WTC11 (cell line): ENCODE measurements around the gene SLC6A9. TPM values are rescaled to one million over a fixed set of nuclear protein-coding genes. Genes with fewer than 3 reads are reported as not detected.

ENCODE experiments used
- ATAC-seq: fragments of 200-7000 bp; cut with Tn5 transposase; 2 replicates; pipeline ENCODE4 v1.10.0; 2021; ENCODE audit warnings: mild to moderate bottlenecking, moderate library complexity
- CTCF ChIA-PET: fragments of 300-600 bp; sonication (Branson Sonifier 250); formaldehyde crosslinking; loops from one replicate; lab custom pipeline; 2021; ENCODE audit warnings: antibody characterized with exemption; lab: Charles Lee
- POLR2A ChIA-PET: fragments of 350-600 bp; sonication (Branson Sonifier 250); formaldehyde crosslinking; loops from one replicate; lab custom pipeline; 2021; ENCODE audit warnings: antibody characterized with exemption; lab: Charles Lee
- DNase-seq: peaks from one replicate; pipeline ENCODE4 v3.0.0; 2021; ENCODE audit warnings: low spot score
- H3K27ac Mint-ChIP-seq: 2 replicates; pipeline ENCODE4 v1.8.0; 2021; ENCODE audit warnings: mixed read lengths
- H3K27me3 Mint-ChIP-seq: 2 replicates; pipeline ENCODE4 v1.8.0; 2021; ENCODE audit warnings: low read depth, mild to moderate bottlenecking, moderate library complexity, mixed read lengths
- H3K36me3 Mint-ChIP-seq: 2 replicates; pipeline ENCODE4 v1.8.0; 2021; ENCODE audit warnings: mixed read lengths
- H3K4me1 Mint-ChIP-seq: 2 replicates; pipeline ENCODE4 v1.8.0; 2022; ENCODE audit warnings: mixed read lengths
- H3K4me3 Mint-ChIP-seq: 2 replicates; pipeline ENCODE4 v1.8.0; 2021; ENCODE audit warnings: mild to moderate bottlenecking, moderate library complexity, mixed read lengths
- H3K9me3 Mint-ChIP-seq: 2 replicates; pipeline ENCODE4 v1.8.0; 2021; ENCODE audit warnings: mixed read lengths
- ATF1 ChIP-seq: sonication (generic); formaldehyde crosslinking; IDR thresholded peaks from 2 replicates; pipeline ENCODE4 v1.8.1; 2023; ENCODE audit warnings: mild to moderate bottlenecking, moderate library complexity, missing genetic modification reagents
- CREM ChIP-seq: sonication (generic); formaldehyde crosslinking; IDR thresholded peaks from 2 replicates; pipeline ENCODE4 v1.8.1; 2022; ENCODE audit warnings: mild to moderate bottlenecking, missing genetic modification reagents, moderate library complexity
- CTCF ChIP-seq: fragments of 200-600 bp; IDR thresholded peaks from 2 replicates; pipeline ENCODE4 v1.8.0; 2022; ENCODE audit warnings: antibody characterized with exemption
- ESRRA ChIP-seq: sonication (generic); formaldehyde crosslinking; IDR thresholded peaks from 2 replicates; pipeline ENCODE4 v1.8.1; 2022; ENCODE audit warnings: mild to moderate bottlenecking, missing genetic modification reagents, borderline replicate concordance
- HMGA2 ChIP-seq: fragments of 250-450 bp; sonication (Bioruptor Pico); IDR thresholded peaks from 2 replicates; pipeline ENCODE4 v1.4.0; 2021; ENCODE audit warnings: mild to moderate bottlenecking, moderate library complexity
- IRF2 ChIP-seq: sonication (generic); formaldehyde crosslinking; IDR thresholded peaks from 2 replicates; pipeline ENCODE4 v1.8.0; 2022; ENCODE audit warnings: low read depth, missing genetic modification reagents, borderline replicate concordance
- NR2C2 ChIP-seq: sonication (generic); formaldehyde crosslinking; IDR thresholded peaks from 2 replicates; pipeline ENCODE4 v1.8.0; 2022; ENCODE audit warnings: mild to moderate bottlenecking, missing genetic modification reagents
- NR3C1 ChIP-seq: sonication (generic); formaldehyde crosslinking; conservative IDR thresholded peaks from 2 replicates; pipeline ENCODE4 v1.8.1; 2023; ENCODE audit warnings: low read depth, mild to moderate bottlenecking, missing genetic modification reagents
- PRRX2 ChIP-seq: fragments of 250-450 bp; sonication (Bioruptor Pico); IDR thresholded peaks from 2 replicates; pipeline ENCODE4 v1.8.0; 2021; ENCODE audit warnings: mild to moderate bottlenecking
- RORB ChIP-seq: fragments of 250-450 bp; sonication (Bioruptor Pico); IDR thresholded peaks from 2 replicates; pipeline ENCODE4 v1.9.0; 2021; ENCODE audit warnings: mild to moderate bottlenecking
- SP1 ChIP-seq: sonication (generic); formaldehyde crosslinking; conservative IDR thresholded peaks from 2 replicates; pipeline ENCODE4 v1.8.1; 2022; ENCODE audit warnings: missing genetic modification reagents
- TCF7 ChIP-seq: sonication (generic); formaldehyde crosslinking; IDR thresholded peaks from 2 replicates; pipeline ENCODE4 v1.8.0; 2022; ENCODE audit warnings: mild to moderate bottlenecking, low read depth, missing genetic modification reagents, moderate library complexity
- TEAD4 ChIP-seq: sonication (generic); formaldehyde crosslinking; IDR thresholded peaks from 2 replicates; pipeline ENCODE4 v1.8.0; 2022; ENCODE audit warnings: mild to moderate bottlenecking, missing genetic modification reagents
- ZNF121 ChIP-seq: sonication (generic); formaldehyde crosslinking; IDR thresholded peaks from 2 replicates; pipeline ENCODE4 v1.8.0; 2023; ENCODE audit warnings: missing genetic modification reagents
- ZNF232 ChIP-seq: sonication (generic); formaldehyde crosslinking; IDR thresholded peaks from 2 replicates; pipeline ENCODE4 v1.8.0; 2022; ENCODE audit warnings: mild to moderate bottlenecking, missing genetic modification reagents
- ZNF317 ChIP-seq: sonication (generic); formaldehyde crosslinking; IDR thresholded peaks from 2 replicates; pipeline ENCODE4 v1.8.1; 2023; ENCODE audit warnings: low read depth, mild to moderate bottlenecking, moderate library complexity, missing genetic modification reagents, borderline replicate concordance
- total RNA-seq: library from RNA; stranded (reverse); gene quantifications from 3 replicates; pipeline ENCODE4 v1.2.3, GENCODE V29; 2021
- TF ChIP-seq, protein P1 (sequence below): sonication (generic); formaldehyde crosslinking; IDR thresholded peaks from 2 replicates; pipeline ENCODE4 v1.8.0; 2023; ENCODE audit warnings: missing genetic modification reagents, mild to moderate bottlenecking, borderline replicate concordance
- TF ChIP-seq, protein P2 (sequence below): sonication (generic); formaldehyde crosslinking; IDR thresholded peaks from 2 replicates; pipeline ENCODE4 v1.8.1; 2023; ENCODE audit warnings: mild to moderate bottlenecking, missing genetic modification reagents, borderline replicate concordance
- TF ChIP-seq, protein P3 (sequence below): fragments of 250-450 bp; sonication (Bioruptor Pico); conservative IDR thresholded peaks from 2 replicates; pipeline ENCODE4 v1.9.0; 2021; ENCODE audit warnings: mild to moderate bottlenecking

Gene SLC6A9
- total RNA-seq, 1 experiment from 2014 or later = 14.4 TPM

DNA sequence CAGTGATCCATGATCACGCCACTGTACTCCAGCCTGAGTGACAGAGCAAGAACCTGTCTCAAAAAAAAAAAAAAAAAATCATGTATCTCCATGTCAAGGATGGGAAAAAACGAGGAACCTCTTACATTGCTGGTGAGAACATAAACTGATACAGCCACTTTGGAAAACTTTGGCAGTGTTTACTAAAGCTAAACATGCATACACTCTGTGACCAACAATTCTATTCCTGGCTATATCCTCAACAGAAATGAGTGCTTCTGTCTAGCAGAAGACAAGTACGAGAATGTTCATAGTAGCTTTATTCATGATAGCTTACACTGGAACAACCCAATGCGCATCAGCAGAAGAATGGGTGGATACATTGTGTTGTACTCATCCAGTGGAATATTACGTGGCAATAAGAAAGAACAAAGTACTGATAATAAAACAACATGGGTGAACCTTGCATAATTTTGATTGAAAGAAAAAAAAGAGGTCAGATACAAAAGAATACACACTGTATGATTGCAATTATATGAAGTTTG is 31.5 kb upstream of the SLC6A9 start:
- DNase-seq = no peak
- H3K27ac Mint-ChIP-seq = no peak overlapping the region
- TF ChIP-seq PRRX2 (CRISPR knock-in tag) (no peak), CREM (CRISPR knock-in tag) (no peak), ZNF121 (no peak), NR2C2 (no peak)
- ATAC-seq = no peak
- POLR2A ChIA-PET = no interaction called here
- H3K27me3 Mint-ChIP-seq = peaks cover 42% of the 10 kb centered on the region
- no peak overlapping the region for H3K4me3 Mint-ChIP-seq
- H3K4me1 Mint-ChIP-seq = peaks cover 7% of the 10 kb centered on the region
- no peaks in the 10 kb centered on the region for H3K36me3 Mint-ChIP-seq
- CTCF ChIA-PET = no interaction called here
- no peaks in the 10 kb centered on the region for H3K9me3 Mint-ChIP-seq

DNA sequence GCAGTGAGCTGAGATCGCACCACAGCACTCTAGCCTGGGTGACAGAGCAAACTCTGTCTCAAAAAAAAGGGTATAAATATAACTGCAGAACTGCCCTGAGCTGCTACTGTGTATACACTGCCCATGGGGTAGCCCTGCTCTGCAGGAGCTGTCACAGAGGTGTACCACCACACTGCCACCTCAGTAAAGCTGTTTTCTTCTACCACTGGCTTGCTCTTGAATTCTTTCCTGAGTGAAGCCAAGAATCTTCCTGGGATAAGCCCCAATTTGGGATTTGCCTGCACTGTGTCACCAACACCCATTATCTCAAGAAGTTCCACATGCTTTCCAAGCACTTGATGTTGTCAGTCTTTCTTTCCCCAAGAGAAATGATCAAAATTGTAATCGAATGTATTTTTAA is 30.6 kb upstream of the SLC6A9 start:
- Mint-ChIP-seq H3K4me1 (peaks cover 2% of the 10 kb centered on the region; the same call in 1 of the 2 replicates), H3K4me3 (no peak overlapping the region), H3K36me3 (no peaks in the 10 kb centered on the region), H3K27me3 (peaks cover 46% of the 10 kb centered on the region), H3K27ac (no peak overlapping the region), H3K9me3 (no peaks in the 10 kb centered on the region)
- DNase-seq (no peak), ATAC-seq (no peak)
- TF ChIP-seq ESRRA (CRISPR knock-in tag) (no peak), RORB (CRISPR knock-in tag) (no peak), NR3C1 (CRISPR knock-in tag) (no peak), PRRX2 (CRISPR knock-in tag) (no peak), IRF2 (CRISPR knock-in tag) (no peak), NR2C2 (no peak), ATF1 (CRISPR knock-in tag) (no peak)
- ChIA-PET POLR2A (no interaction called here), CTCF (no interaction called here)

GRCh38 chr1:44060830-44061267 is 29.6 kb upstream of the SLC6A9 start:
- CTCF ChIA-PET = no interaction called here
- POLR2A ChIA-PET = no interaction called here
- H3K36me3 Mint-ChIP-seq = no peaks in the 10 kb centered on the region
- H3K27me3 Mint-ChIP-seq = peaks cover 46% of the 10 kb centered on the region
- no peak for ATAC-seq
- no peaks in the 10 kb centered on the region for H3K9me3 Mint-ChIP-seq
- H3K27ac Mint-ChIP-seq = no peak overlapping the region
- peaks cover 2% of the 10 kb centered on the region; the same call in 1 of the 2 replicates for H3K4me1 Mint-ChIP-seq
- no peak overlapping the region for H3K4me3 Mint-ChIP-seq
- no peak for DNase-seq
- TF ChIP-seq CTCF (no peak), RORB (CRISPR knock-in tag) (no peak), SP1 (no peak), TEAD4 (CRISPR knock-in tag) (no peak), ZNF317 (CRISPR knock-in tag) (no peak), ZNF121 (no peak), ESRRA (CRISPR knock-in tag) (no peak), ZNF232 (CRISPR knock-in tag) (no peak), TCF7 (CRISPR knock-in tag) (no peak), HMGA2 (no peak)
- TF ChIP-seq, protein P1, sequence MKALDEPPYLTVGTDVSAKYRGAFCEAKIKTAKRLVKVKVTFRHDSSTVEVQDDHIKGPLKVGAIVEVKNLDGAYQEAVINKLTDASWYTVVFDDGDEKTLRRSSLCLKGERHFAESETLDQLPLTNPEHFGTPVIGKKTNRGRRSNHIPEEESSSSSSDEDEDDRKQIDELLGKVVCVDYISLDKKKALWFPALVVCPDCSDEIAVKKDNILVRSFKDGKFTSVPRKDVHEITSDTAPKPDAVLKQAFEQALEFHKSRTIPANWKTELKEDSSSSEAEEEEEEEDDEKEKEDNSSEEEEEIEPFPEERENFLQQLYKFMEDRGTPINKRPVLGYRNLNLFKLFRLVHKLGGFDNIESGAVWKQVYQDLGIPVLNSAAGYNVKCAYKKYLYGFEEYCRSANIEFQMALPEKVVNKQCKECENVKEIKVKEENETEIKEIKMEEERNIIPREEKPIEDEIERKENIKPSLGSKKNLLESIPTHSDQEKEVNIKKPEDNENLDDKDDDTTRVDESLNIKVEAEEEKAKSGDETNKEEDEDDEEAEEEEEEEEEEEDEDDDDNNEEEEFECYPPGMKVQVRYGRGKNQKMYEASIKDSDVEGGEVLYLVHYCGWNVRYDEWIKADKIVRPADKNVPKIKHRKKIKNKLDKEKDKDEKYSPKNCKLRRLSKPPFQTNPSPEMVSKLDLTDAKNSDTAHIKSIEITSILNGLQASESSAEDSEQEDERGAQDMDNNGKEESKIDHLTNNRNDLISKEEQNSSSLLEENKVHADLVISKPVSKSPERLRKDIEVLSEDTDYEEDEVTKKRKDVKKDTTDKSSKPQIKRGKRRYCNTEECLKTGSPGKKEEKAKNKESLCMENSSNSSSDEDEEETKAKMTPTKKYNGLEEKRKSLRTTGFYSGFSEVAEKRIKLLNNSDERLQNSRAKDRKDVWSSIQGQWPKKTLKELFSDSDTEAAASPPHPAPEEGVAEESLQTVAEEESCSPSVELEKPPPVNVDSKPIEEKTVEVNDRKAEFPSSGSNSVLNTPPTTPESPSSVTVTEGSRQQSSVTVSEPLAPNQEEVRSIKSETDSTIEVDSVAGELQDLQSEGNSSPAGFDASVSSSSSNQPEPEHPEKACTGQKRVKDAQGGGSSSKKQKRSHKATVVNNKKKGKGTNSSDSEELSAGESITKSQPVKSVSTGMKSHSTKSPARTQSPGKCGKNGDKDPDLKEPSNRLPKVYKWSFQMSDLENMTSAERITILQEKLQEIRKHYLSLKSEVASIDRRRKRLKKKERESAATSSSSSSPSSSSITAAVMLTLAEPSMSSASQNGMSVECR = no peak
- TF ChIP-seq, protein P2, sequence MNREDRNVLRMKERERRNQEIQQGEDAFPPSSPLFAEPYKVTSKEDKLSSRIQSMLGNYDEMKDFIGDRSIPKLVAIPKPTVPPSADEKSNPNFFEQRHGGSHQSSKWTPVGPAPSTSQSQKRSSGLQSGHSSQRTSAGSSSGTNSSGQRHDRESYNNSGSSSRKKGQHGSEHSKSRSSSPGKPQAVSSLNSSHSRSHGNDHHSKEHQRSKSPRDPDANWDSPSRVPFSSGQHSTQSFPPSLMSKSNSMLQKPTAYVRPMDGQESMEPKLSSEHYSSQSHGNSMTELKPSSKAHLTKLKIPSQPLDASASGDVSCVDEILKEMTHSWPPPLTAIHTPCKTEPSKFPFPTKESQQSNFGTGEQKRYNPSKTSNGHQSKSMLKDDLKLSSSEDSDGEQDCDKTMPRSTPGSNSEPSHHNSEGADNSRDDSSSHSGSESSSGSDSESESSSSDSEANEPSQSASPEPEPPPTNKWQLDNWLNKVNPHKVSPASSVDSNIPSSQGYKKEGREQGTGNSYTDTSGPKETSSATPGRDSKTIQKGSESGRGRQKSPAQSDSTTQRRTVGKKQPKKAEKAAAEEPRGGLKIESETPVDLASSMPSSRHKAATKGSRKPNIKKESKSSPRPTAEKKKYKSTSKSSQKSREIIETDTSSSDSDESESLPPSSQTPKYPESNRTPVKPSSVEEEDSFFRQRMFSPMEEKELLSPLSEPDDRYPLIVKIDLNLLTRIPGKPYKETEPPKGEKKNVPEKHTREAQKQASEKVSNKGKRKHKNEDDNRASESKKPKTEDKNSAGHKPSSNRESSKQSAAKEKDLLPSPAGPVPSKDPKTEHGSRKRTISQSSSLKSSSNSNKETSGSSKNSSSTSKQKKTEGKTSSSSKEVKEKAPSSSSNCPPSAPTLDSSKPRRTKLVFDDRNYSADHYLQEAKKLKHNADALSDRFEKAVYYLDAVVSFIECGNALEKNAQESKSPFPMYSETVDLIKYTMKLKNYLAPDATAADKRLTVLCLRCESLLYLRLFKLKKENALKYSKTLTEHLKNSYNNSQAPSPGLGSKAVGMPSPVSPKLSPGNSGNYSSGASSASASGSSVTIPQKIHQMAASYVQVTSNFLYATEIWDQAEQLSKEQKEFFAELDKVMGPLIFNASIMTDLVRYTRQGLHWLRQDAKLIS (CRISPR knock-in tag) = no peak
- TF ChIP-seq, protein P3, sequence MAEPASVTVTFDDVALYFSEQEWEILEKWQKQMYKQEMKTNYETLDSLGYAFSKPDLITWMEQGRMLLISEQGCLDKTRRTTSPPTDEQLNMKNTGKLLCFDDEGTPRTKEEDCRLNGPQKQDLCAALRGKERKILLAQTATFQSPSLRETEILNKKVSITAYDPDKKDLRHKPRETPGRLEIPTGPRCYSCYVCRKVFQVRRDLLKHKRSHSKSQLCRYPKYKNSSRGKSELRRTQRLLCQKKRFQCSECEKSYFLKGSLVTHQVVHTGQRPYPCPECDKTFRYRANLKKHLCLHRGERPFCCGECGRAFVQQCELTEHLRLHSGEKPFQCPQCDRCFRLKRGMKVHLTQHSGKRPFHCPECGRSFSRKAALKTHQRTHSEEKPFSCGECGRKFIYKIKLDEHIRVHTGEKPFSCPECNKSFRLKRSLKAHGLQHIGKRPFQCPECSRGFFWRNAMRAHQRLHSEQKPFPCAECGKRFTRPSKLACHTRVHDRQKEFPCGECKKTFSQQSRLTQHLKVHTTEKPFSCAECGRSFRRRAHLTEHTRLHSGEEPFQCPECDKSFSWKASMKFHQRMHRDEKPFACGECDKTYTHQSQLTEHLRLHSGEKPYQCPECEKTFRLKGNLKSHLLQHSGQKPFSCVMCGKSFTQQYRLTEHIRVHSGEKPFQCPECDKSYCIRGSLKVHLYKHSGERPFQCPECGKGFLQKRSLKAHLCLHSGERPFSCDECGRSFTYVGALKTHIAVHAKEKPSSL = no peak
